CD4-positive, CD25-positive, alpha-beta regulatory T cell (primary cell): ENCODE data around the gene CD28. TPM values are rescaled to one million over a fixed set of nuclear protein-coding genes. Genes with fewer than 3 reads are reported as not detected.
"Not testable (repeated sequence)": the region's sequence is repeated elsewhere in the genome, so short reads cannot be mapped to it uniquely, and the experiment has no call there.

Experiments
- ATAC-seq, 2 donors: fragments of 150-1000 bp; cut with Tn5 transposase; one replicate each; pipeline ENCODE4 v1.10.0; 2021; ENCODE audit warnings: low read depth in 2 of 2, moderate number of reproducible peaks in 2 of 2, moderate library complexity in 1 of 2
- DNase-seq, 3 donors: peaks; one replicate each; pipeline versions ENCODE4 v3.0.0 to v3.0.0-alpha.2; 2012 to 2022; ENCODE audit warnings: mixed read lengths in 1 of 3
- H3K27ac ChIP-seq: one replicate; pipeline ENCODE4 v1.7.0; 2013; ENCODE audit warnings: mild to moderate bottlenecking, low read length; ENCODE audit not compliant: insufficient read depth, poor library complexity, severe bottlenecking
- H3K27me3 ChIP-seq: one replicate; pipeline ENCODE4 v1.7.0; 2013; ENCODE audit warnings: low read length; ENCODE audit not compliant: control insufficient read depth, insufficient read depth
- H3K36me3 ChIP-seq: one replicate; pipeline ENCODE4 v1.7.0; 2013; ENCODE audit warnings: mild to moderate bottlenecking, low read length, moderate library complexity; ENCODE audit not compliant: control insufficient read depth, insufficient read depth
- H3K4me1 ChIP-seq: 2 replicates; pipeline ENCODE4 v1.7.0; 2013; ENCODE audit warnings: mild to moderate bottlenecking, low read length; ENCODE audit not compliant: insufficient read depth, control insufficient read depth, poor library complexity, severe bottlenecking
- H3K4me3 ChIP-seq: one replicate; pipeline ENCODE4 v1.7.0; 2013; ENCODE audit warnings: low read depth, mild to moderate bottlenecking, low read length, moderate library complexity
- H3K9me3 ChIP-seq, 2 experiments: 1 replicate in 1 of 2; 2 replicates in 1 of 2; pipeline ENCODE4 v1.7.0; 2013; ENCODE audit warnings: low read length in 2 of 2, mild to moderate bottlenecking in 1 of 2, moderate library complexity in 1 of 2; ENCODE audit not compliant: control insufficient read depth in 2 of 2
- H3K27ac Mint-ChIP-seq, 3 donors: one replicate each; pipeline ENCODE4 v1.8.0; 2020 to 2022; ENCODE audit warnings: mild to moderate bottlenecking in 3 of 3, mixed read lengths in 3 of 3, moderate library complexity in 2 of 3
- H3K27me3 Mint-ChIP-seq: one replicate; pipeline ENCODE4 v1.8.0; 2022; ENCODE audit warnings: mild to moderate bottlenecking, mixed read lengths
- H3K36me3 Mint-ChIP-seq: one replicate; pipeline ENCODE4 v1.8.0; 2020; ENCODE audit warnings: mixed read lengths
- H3K4me1 Mint-ChIP-seq, 4 donors: one replicate each; pipeline ENCODE4 v1.8.0; 2020 to 2022; ENCODE audit warnings: mixed read lengths in 4 of 4, mild to moderate bottlenecking in 1 of 4
- H3K4me3 Mint-ChIP-seq, 4 donors: one replicate each; pipeline ENCODE4 v1.8.0; 2020 to 2022; ENCODE audit warnings: mild to moderate bottlenecking in 4 of 4, mixed read lengths in 4 of 4, moderate library complexity in 3 of 4
- H3K9me3 Mint-ChIP-seq, 7 donors: one replicate each; pipeline ENCODE4 v1.8.0; 2020 to 2022; ENCODE audit warnings: mixed read lengths in 7 of 7, mild to moderate bottlenecking in 3 of 7, moderate library complexity in 2 of 7
- polyA plus RNA-seq, 4 donors: library from polyadenylated mRNA; unstranded; fragments of 300-500 nt; fragmentation: Illumina TruSeq; gene quantifications; one replicate each; pipeline ENCODE4 v1.2.3, GENCODE V29; 2021
- total RNA-seq: library from RNA; stranded (reverse); gene quantifications from one replicate; pipeline ENCODE4 v1.2.3, GENCODE V29; 2022

CD28 gene
- total and polyA plus RNA-seq, 5 donors from 2014 or later: 92.6 to 235 (median 143) TPM

DNA sequence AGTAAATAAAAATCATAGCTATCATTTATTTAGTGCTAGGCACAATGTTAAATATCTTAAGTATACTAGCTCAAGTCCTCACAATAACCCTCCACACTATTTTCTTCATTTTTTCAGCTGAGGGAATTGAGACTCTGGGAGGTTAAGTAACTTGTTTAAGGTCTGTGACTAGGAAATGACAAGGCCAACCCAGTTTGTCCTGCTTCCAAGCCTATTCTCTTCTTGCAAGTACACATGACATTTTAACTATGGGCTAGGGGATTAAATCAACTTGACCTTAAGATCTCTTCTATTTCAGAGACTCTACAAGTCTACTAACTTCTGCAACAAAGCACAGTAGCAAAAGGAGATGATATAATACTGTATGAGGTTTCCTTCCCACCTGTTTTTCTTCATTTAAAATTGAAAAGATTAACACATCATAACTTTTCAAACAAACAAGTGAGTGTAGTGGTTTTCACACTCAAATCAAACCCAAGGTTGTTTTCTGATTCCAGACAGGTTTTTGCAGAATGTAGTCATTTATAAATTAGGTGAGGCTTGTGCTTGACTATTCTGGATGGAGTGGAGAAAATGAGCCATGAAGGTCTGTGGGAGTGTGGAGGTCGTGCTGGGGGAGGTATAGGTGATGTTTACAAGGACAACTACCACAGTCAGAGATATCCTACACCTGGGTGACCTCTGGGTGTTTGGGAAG is 57.0 kb downstream of the CD28 start:
- no peak for DNase-seq
- peaks cover 47 to 90% (median 56%) of the 10 kb centered on the region in 4 donors for H3K4me1 Mint-ChIP-seq
- Histone ChIP-seq H3K4me1 (peaks cover 17% of the 10 kb centered on the region), H3K27ac (no peak overlapping the region), H3K4me3 (peak overlapping the region; percentile 39), H3K36me3 (peaks cover 7% of the 10 kb centered on the region), H3K9me3 (no peaks in the 10 kb centered on the region), H3K27me3 (no peaks in the 10 kb centered on the region)
- H3K36me3 Mint-ChIP-seq: peaks cover 38% of the 10 kb centered on the region
- no peaks in the 10 kb centered on the region for H3K27me3 Mint-ChIP-seq
- H3K27ac Mint-ChIP-seq: peak overlapping the region; percentile 61 to 89 (median 80)
- ATAC-seq: peak; percentile 4 to 13
- peak overlapping the region; percentile 34 to 65 (median 44) for H3K4me3 Mint-ChIP-seq
- peaks cover 0 to 6% (median 4%) of the 10 kb centered on the region in 7 donors for H3K9me3 Mint-ChIP-seq

- Mint-ChIP-seq H3K9me3 (peaks cover 0 to 6% (median 4%) of the 10 kb centered on the region in 7 donors), H3K36me3 (peaks cover 34% of the 10 kb centered on the region), H3K27ac (peak overlapping the region; percentile 80 to 89 (median 83)), H3K4me3 (peak overlapping the region; percentile 0 to 65 (median 44)), H3K4me1 (peaks cover 44 to 86% (median 52%) of the 10 kb centered on the region in 4 donors), H3K27me3 (no peaks in the 10 kb centered on the region)
- Histone ChIP-seq H3K27ac (peak overlapping the region; percentile 1), H3K9me3 (no peaks in the 10 kb centered on the region), H3K4me3 (peak overlapping the region; percentile 39), H3K27me3 (no peaks in the 10 kb centered on the region), H3K4me1 (peaks cover 17% of the 10 kb centered on the region), H3K36me3 (peaks cover 7% of the 10 kb centered on the region)
- peak; percentile 98 to 99 for ATAC-seq
- peak in 2 of 3 donors; percentile 39 to 86 for DNase-seq
Observed at GRCh38 chr2:203763938-203764664, 57.7 kb downstream of the CD28 start.

- H3K4me3 ChIP-seq: no peak overlapping the region
- H3K27ac ChIP-seq: no peak overlapping the region
- Mint-ChIP-seq H3K4me1 (peaks cover 8 to 30% (median 12%) of the 10 kb centered on the region in 4 donors), H3K36me3 (peaks cover 36% of the 10 kb centered on the region), H3K27ac (no peak overlapping the region), H3K4me3 (no peak overlapping the region), H3K9me3 (peaks cover 0 to 1% (median 0%) of the 10 kb centered on the region in 7 donors), H3K27me3 (no peaks in the 10 kb centered on the region)
- no peaks in the 10 kb centered on the region for H3K9me3 ChIP-seq
- H3K4me1 ChIP-seq: no peaks in the 10 kb centered on the region
- DNase-seq: no peak
- H3K36me3 ChIP-seq: peaks cover 4% of the 10 kb centered on the region
- no peak for ATAC-seq
- no peaks in the 10 kb centered on the region for H3K27me3 ChIP-seq
Observed at GRCh38 chr2:203772456-203773165, 66.2 kb downstream of the CD28 start.

GRCh38 chr2:203774760-203775159 is 68.3 kb downstream of the CD28 start:
- no peaks in the 10 kb centered on the region for H3K9me3 ChIP-seq
- H3K27me3 ChIP-seq: no peaks in the 10 kb centered on the region
- no peak overlapping the region for H3K4me3 ChIP-seq
- H3K4me1 ChIP-seq: no peaks in the 10 kb centered on the region
- peaks cover 0 to 3% (median 0%) of the 10 kb centered on the region in 7 donors for H3K9me3 Mint-ChIP-seq
- H3K36me3 ChIP-seq: peaks cover 4% of the 10 kb centered on the region
- H3K27ac Mint-ChIP-seq: peak overlapping the region in 1 of 3 donors; percentile 22
- no peak overlapping the region for H3K27ac ChIP-seq
- no peaks in the 10 kb centered on the region for H3K27me3 Mint-ChIP-seq
- H3K4me1 Mint-ChIP-seq: peaks cover 5 to 32% (median 11%) of the 10 kb centered on the region in 4 donors
- H3K36me3 Mint-ChIP-seq: peaks cover 33% of the 10 kb centered on the region
- no peak for DNase-seq
- ATAC-seq: no peak
- H3K4me3 Mint-ChIP-seq: no peak overlapping the region

- Histone ChIP-seq H3K4me1 (no peaks in the 10 kb centered on the region), H3K36me3 (peaks cover 4% of the 10 kb centered on the region), H3K27ac (no peak overlapping the region), H3K9me3 (no peaks in the 10 kb centered on the region), H3K4me3 (no peak overlapping the region), H3K27me3 (no peaks in the 10 kb centered on the region)
- DNase-seq (no peak), ATAC-seq (no peak)
- Mint-ChIP-seq H3K36me3 (peaks cover 24% of the 10 kb centered on the region), H3K4me3 (no peak overlapping the region), H3K27me3 (no peaks in the 10 kb centered on the region), H3K27ac (peak overlapping the region; percentile 7 to 59 (median 12)), H3K4me1 (peaks cover 8 to 40% (median 16%) of the 10 kb centered on the region in 4 donors), H3K9me3 (peaks cover 0 to 3% (median 0%) of the 10 kb centered on the region in 7 donors)
Observed at GRCh38 chr2:203775684-203776083, 69.2 kb downstream of the CD28 start.

GRCh38 chr2:203777030-203777429 is 70.6 kb downstream of the CD28 start:
- no peak overlapping the region for H3K4me3 ChIP-seq
- no peaks in the 10 kb centered on the region for H3K27me3 Mint-ChIP-seq
- H3K4me1 ChIP-seq: peaks cover 3% of the 10 kb centered on the region
- H3K36me3 Mint-ChIP-seq: peaks cover 16% of the 10 kb centered on the region
- no peak for DNase-seq
- peak overlapping the region in 1 of 4 donors; percentile 10 for H3K4me3 Mint-ChIP-seq
- no peak overlapping the region for H3K27ac ChIP-seq
- H3K27ac Mint-ChIP-seq: no peak overlapping the region
- peaks cover 0 to 3% (median 0%) of the 10 kb centered on the region in 7 donors for H3K9me3 Mint-ChIP-seq
- H3K27me3 ChIP-seq: no peaks in the 10 kb centered on the region
- H3K9me3 ChIP-seq: no peaks in the 10 kb centered on the region
- H3K36me3 ChIP-seq: peaks cover 4% of the 10 kb centered on the region
- no peak for ATAC-seq
- H3K4me1 Mint-ChIP-seq: peaks cover 6 to 43% (median 23%) of the 10 kb centered on the region in 4 donors

- H3K27me3 Mint-ChIP-seq, H3K27me3 ChIP-seq, H3K4me3 ChIP-seq, H3K4me1 ChIP-seq, H3K9me3 Mint-ChIP-seq, H3K27ac ChIP-seq, H3K27ac Mint-ChIP-seq, ATAC-seq, H3K9me3 ChIP-seq, H3K4me3 Mint-ChIP-seq, H3K36me3 ChIP-seq: not testable (repeated sequence)
- peaks cover 10% of the 10 kb centered on the region for H3K36me3 Mint-ChIP-seq
- peaks cover 19 to 51% (median 29%) of the 10 kb centered on the region in 4 donors for H3K4me1 Mint-ChIP-seq
- DNase-seq: peak in 1 of 3 donors; percentile 34
Observed at GRCh38 chr2:203779477-203780073, 73.1 kb downstream of the CD28 start.
